Activated effector memory CD4-positive, alpha-beta T cell treated with anti-CD3 and anti-CD28 coated beads, Interleukin-2, amount 50 U/mL, for 16 hours (primary cell): ENCODE results near the gene FNDC3B.

Source experiments
- DNase-seq: peaks from one replicate; pipeline ENCODE4 v3.0.0-alpha.2; 2020

Gene FNDC3B

DNA sequence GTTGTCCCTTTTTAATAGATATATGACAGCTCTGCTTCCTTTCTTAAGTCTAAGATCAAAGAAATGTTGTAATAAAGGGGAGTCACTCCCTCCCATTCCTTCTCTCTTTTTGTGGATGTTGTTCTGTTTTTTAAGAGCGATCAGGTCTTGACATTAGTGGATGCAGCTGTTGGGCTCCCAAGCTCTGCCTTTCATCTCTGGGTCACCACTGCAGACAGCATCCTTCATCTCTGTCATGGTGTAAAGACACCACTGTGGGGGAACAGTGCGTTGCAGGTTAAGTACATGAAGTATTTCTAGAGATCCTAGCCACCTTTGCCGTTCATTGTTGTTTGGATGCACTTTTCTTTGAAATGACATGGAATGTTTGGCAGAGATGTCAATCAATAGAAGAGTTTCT is 17.7 kb downstream of the FNDC3B start:
- DNase-seq: no peak

DNA sequence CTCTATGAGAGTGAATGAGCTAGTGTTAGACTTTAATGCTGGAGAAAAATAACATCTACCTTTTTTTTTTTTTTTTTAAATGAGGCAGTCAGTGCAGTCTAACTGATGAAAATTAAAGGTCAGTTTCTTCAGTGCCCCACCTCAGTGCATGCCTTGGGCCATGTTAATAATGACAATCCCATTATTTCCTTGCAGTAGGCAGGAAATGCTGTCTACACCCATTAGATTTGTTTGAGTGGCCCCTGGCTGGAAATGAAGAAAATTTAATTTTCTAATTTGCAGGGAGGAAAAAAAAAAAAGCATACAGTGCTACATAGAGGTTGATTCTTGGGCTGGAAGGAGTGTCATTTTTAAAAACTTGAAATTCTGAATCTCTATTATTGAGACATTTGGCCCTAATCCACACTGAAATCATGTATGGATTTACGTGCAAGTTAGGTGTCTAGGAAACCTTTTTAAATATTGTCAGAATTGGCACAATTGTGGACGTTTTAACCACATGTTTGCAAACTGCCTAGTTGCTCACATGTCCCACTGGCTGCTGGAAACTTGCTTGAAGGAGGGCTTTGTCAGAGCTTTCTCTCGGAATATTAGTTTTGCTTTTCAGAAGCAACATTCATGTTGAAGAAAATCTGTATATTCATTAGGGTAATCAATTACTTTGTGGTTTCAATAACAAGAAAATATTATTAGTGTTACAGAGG is 18.4 kb downstream of the FNDC3B start:
- no peak for DNase-seq

DNA sequence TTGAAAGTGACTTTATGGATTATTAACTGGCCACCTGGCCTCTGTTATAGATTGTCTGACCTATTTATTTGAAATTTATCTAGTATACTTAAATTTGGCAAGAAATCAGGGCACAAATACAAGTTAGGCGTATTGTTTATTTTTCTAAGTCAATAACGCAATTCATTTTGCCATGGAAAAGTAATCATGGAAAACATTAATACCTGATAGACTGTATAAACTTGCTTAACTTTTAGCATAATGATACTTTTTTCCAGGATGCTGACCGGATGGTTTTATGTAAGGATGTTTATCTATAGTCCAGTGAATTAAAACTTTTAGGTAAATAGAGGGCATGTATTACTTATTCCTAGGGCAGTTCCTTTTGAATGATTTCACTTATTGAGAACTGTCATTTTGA is 20.2 kb downstream of the FNDC3B start:
- no peak for DNase-seq

DNA sequence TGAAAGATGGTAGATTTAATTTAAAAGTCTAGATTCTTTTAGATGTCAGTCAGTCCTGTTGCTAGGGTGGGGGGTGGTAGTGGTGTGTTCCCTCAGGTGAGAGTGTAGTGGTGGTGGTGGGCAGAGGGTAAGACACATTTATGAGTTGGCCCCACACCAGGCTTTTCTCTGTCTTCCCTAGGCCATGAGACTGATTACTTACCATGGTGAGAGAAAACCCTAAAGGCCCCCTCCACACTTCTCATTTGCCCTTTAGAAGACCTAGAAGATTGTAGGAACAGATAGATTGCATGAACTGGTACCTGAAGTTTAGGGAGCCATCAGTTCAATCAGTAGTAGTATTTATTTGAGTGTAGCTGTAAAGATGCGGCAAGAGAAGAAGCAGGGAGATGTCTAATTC is 20.9 kb downstream of the FNDC3B start:
- no peak for DNase-seq

DNA sequence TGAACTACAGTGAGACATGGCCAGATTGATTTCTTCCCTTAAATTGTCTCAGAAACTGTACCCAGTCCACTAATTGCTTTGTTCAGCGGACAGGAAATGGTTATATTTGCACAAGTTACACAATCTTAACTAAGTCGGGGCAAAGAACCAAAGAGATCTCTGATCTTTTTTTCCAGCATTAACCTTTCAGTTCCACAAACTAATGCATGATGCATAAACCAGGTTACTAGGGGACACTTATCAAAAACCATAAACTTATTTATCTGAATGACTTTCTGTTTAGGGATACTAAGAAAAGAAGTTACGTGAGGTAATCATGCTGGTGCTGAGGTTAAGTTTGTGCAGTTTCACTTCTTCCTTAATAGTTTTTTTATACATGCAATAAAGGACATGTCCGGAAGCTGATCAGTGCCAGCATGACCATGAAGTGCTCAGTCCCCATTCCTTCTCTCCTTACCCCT is 22.4 kb downstream of the FNDC3B start:
- no peak for DNase-seq

GRCh38 chr3:172062761-172063160 is 23.4 kb downstream of the FNDC3B start:
- no peak for DNase-seq

DNA sequence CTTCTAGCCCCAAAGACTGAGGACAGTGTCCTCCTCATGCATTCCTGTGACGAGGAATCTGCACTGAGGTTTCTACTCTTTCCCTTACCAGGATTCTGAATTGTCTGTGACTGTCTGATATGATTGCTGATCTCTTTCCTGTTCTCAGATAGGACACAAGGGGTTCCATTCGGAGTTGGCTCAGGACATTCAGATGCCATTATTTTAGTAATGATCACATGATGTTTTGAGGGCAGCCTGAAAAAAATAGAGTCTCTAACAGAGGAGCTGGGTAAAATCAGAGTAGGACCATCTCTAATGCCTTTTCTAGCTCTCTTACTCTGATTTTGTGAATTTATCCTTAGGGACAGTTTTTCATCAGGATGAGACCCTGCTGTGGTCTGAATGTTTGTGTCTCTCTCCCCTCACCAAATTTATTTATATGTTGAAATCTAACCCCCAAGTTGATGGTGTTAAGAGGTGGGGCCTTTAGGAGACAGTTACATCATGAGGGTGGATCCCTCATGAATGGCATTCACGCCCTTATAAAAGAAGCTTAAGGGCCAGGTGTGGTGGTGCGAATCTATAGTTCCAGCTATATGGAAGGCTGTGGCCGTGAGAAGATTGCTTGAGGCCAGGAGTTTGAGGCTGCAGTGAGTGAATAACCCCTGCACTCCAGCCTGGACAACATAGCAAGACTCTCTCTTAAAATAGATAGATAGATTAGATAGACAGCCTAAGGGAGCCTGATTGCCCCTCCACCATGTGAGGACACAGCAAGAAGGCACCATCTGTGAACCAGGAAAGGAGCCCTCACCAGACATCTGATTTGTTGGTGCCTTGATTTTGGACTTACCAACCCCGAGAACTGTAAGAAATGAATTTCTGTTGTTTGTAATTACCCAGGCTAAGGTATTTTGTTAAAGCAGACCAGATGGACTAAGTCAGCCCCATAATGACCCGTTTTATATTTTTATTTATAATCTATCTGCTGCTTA is 24.4 kb downstream of the FNDC3B start:
- DNase-seq: no peak

DNA sequence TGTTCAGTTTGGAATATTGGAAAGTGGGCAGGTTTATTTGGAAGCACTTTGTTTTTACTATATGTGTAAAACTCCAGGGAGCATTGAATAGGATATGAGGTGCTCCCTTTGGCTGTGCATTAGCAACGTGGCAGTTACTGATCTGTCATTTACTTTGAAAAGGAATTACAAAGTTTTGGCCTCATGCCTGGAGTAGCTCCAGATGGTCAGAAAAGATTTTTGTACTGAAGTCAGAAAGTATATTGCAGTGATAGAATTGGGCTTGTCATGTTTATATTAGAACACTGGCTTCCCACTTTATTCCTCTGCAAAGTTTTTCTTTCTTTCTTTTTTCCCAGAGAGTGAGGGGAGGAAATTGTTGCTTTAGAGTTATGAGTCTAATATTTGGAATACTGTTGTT is 26.1 kb downstream of the FNDC3B start:
- no peak for DNase-seq

DNA sequence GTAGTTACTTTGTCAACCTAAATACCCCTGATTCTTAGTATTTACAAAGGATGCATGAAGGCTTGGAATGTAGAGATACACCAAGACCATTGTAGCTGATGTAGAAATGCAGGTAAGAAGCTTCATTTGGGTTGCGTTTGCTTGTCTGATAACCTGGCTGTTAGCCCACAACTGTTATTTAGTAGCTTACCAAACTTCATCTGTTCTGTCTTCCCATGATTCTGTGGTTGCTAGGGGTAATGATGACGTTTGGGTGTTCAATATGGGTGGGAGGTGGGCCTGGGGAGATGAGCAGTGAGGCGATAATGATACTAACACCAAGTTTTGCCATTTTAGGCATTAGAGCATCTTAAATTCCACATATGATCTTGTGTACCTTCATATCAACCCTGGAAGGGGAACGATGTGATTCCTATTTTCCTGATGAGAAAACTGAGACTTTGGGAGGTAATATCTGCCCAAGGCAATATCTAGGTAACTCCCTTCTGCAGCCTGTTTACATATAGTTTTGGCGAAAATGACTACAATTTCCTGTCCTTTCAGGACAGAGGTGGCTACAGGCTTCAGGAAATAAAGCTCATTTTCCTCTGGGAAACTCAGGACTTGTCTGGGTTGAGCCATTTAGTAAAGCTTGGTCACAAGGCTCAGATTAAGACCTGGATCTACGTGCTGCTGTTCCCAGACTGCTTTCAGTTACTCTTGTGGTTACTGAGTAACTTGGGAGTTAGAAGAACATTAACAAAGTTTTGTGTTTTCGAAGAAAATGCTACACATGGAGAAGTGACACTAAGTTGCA is 26.8 kb downstream of the FNDC3B start:
- DNase-seq: no peak

DNA sequence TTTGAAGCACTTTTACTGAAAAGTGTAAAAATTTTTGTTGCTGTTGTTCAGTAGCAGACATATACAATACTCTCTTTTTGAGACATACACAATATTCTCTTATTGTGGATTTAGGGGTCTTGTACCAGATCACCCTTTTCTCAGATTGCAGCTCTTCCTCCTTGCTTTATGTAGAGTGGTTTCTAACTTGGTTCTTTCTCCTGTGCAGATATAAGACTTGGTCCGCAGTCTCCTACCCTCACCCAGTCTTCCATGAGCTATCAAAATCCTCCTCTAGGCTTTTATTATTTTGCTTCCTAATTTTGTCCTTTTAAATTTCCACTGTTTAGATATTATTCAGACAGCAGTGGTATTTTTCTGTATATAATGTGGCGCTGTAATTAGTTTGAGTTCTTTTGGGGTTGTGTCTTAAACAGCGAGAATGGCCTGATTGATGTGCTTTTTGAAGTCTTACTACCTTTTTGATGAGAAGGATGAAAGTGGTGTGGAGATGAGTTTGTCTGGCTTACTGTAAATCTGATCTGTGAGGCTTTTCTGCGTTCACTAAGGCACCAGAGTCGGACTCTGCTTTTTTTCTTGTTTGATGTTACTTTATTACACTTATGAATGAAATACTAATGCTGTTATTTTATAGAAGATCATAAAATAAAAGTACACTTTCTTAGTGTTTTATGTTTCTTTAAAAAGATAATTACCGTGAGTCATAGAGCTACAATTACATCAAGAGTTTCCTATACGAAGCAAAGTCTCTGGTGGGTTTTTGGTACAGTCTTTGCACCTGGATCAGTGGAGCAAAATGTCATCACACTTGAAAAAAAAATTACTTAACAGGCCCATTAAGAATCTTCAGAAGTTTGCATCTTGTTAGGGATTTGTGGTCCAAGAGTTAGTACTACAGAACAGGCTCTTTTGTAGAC is 27.8 kb downstream of the FNDC3B start:
- no peak for DNase-seq

DNA sequence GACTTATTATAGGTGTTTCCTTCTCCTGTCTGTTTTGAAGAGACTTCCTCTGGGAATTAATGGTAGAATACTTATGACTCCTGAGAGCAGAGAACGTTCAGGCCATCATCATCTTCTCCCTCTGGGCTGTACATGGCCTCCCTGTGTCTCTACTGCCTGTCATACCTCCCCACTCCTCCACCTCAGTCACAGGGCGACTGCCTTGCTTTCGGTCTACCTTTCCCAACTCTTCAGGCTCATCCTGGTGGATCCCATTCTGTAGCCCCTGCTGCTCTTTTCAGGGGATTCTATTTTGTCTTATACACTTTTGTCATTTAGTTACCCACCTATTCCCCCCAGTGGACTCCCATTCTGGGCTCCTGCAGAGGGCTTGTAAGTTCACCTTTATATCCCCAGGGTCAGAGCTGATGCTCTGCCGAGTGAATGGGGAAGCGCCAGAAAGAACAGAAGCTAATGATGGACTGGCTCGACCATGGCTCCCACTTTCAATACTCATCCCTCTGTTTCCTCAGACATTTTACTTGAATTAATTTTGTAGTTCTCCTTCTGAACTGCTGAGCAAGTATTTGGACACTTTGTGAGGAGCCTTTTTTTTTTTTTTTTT is 28.6 kb downstream of the FNDC3B start:
- no peak for DNase-seq

GRCh38 chr3:172068977-172069376 is 29.6 kb downstream of the FNDC3B start:
- no peak for DNase-seq

DNA sequence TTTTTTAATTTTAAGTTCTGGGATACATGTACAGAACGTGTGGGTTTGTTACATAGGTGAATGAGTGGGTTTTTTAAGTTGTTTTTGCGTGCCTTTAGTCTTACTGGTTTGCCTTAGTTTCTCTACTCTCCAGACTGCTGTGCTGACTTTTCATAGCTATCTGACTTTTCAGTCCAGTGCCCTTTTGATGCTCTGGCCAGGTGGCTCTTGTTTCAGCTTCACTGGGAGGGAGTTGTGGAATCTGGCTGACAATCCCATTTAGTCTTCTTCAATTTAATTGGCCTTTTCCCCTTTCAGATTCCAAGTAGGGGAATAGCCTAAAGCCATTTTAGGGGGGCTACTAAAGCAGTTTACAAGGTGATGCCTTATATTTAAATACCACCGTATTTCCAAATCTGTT is 30.1 kb downstream of the FNDC3B start:
- DNase-seq: no peak

- DNase-seq: no peak
Measured at GRCh38 chr3:172070269-172070668, 30.9 kb downstream of the FNDC3B start.

GRCh38 chr3:172070802-172071201 is 31.4 kb downstream of the FNDC3B start:
- DNase-seq: no peak

GRCh38 chr3:172071780-172072330 is 32.5 kb downstream of the FNDC3B start:
- DNase-seq: no peak

DNA sequence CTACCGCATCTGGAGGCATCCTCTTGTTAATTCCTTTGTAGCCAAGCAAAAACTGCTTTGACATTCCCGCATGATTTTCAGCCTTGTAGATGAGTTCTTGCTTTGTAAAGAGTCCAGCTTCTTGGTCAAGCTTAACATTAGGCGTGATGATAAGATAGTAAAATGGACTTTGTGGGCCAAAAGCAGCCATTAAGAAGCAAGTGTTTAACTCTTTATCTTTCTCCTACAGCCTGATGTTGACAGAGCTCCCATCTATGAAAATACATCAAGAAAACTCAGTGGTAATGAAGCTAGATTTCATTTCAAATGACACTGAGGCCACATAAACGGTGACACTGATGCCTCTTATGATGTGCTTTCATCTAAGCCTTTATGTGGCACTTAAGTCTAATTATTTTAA is 33.2 kb downstream of the FNDC3B start:
- no peak for DNase-seq

- DNase-seq: no peak
Measured at GRCh38 chr3:172073262-172073915, 34.0 kb downstream of the FNDC3B start.

GRCh38 chr3:172074032-172074431 is 34.7 kb downstream of the FNDC3B start:
- DNase-seq: no peak

- no peak for DNase-seq
Measured at GRCh38 chr3:172074586-172074985, 35.2 kb downstream of the FNDC3B start.

DNA sequence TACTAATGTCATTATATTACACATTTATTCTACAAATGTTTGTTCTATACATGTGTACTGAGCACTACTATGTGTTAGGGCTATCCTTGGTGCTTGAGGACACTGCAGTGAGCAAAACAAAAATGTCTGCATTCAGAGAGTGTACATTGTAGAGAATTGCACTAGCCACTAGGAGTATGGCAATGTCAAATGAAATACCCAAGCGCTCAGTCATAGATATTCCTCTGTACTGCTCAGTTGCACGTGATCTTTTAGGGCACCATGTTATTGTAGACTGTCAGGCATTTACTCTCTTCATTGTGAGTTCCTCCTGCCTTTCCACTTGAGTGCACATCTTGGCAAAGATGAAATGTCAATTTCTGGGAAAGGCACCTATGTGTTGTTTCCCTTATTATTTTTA is 36.8 kb downstream of the FNDC3B start:
- no peak for DNase-seq
